Body of pancreas (tissue), 4 donors: ENCODE data around the gene ZW10.

ENCODE experiments used
- CTCF ChIP-seq, 7 experiments: fragments of 450-650 bp in 4 of 7; fragments of 200-600 bp in 3 of 7; sonication (generic) in 3 of 7; IDR thresholded peaks; one replicate each; pipeline ENCODE4 v1.5.1; 2016 to 2019; ENCODE audit warnings: antibody characterized with exemption in 7 of 7
- POLR2A ChIP-seq, 3 donors: fragments of 450-650 bp; IDR thresholded peaks; one replicate each; pipeline ENCODE4 v1.6.1; 2016; ENCODE audit warnings: antibody characterized with exemption in 3 of 3, mild to moderate bottlenecking in 2 of 3

- no peak for TF ChIP-seq CTCF (IDR thresholded peaks at IDR 0.05)
- TF ChIP-seq POLR2A (IDR thresholded peaks at IDR 0.05): no peak
Observed at GRCh38 chr11:113710989-113711388, 62.5 kb downstream of the ZW10 start.
